Measurements from ENCODE around the gene ANGEL2. TPM values are rescaled to one million over a fixed set of nuclear protein-coding genes. Genes with fewer than 3 reads are reported as not detected.

The ANGEL2 gene
- total and polyA plus RNA-seq, 2 of the 4 experiments (the other 2 are of a cell fraction): 13.4 to 44.1 TPM

GRCh38 chr1:212951947-212952640, 63.6 kb downstream of the ANGEL2 start:
- H2BK20ac ChIP-seq (ENCODE audit: low read depth, low read length): no peak overlapping the region
- H3K4me1 ChIP-seq (ENCODE audit: control insufficient read depth, insufficient read depth, low read length): peaks cover 4% of the 10 kb centered on the region; the same call in 1 of the 2 replicates
- H3K23ac ChIP-seq (ENCODE audit: low read depth, low read length): peak overlapping the region; percentile 45; the same call in 1 of the 2 replicates
- DNase-seq (peak; percentile 21), ATAC-seq (ENCODE audit: low read depth) (no peak)
- H3K18ac ChIP-seq (ENCODE audit: low read depth, low read length): no peak overlapping the region
- no peak overlapping the region for H2BK5ac ChIP-seq (ENCODE audit: low read depth, low read length, poor library complexity, severe bottlenecking)
- no peak overlapping the region for H4K5ac ChIP-seq (ENCODE audit: low read depth, low read length)
- H3K9ac ChIP-seq (ENCODE audit: low read depth, low read length): no peak overlapping the region; the same call in 1 of the 2 replicates
- H3K79me1 ChIP-seq (ENCODE audit: low read depth in 1 of 2, low read length in 2 of 2): no peaks in the 10 kb centered on the region
- H3K36me3 ChIP-seq (ENCODE audit: control insufficient read depth, insufficient read depth, low read length): peaks cover 10% of the 10 kb centered on the region; the same call in 1 of the 2 replicates
- H4K20me1 ChIP-seq (ENCODE audit: insufficient read depth, low read length): no peaks in the 10 kb centered on the region
- intact Hi-C loops (cut with micrococcal nuclease): loop anchor here (2.0 kb wide), 1 partner anchor 93 kb away; the partner anchor contains the start of gene FLVCR1
- no peak overlapping the region for H4K91ac ChIP-seq (ENCODE audit: insufficient read depth, low read depth, low read length)
- H3K4me3 ChIP-seq (ENCODE audit: insufficient read depth, low read depth, low read length): peak overlapping the region; percentile 66; the same call in 1 of the 2 replicates
- no peak overlapping the region for H2BK120ac ChIP-seq (ENCODE audit: low read depth, low read length)
- H4K8ac ChIP-seq (ENCODE audit: low read depth in 2 of 2, low read length in 2 of 2): no peak overlapping the region
- in situ Hi-C loops (cut with MboI; ENCODE audit: low sequenced_read_pairs): no loop called here
- BruUV-seq (replicated peaks): no TSS peak
- no peak overlapping the region for H2AK9ac ChIP-seq (replicated peaks; ENCODE audit: low read depth, low read length, poor library complexity)
- H3K14ac ChIP-seq (replicated peaks; ENCODE audit: low read depth, low read length): no peak overlapping the region
- WGBS, 2 experiments (ENCODE audit: extremely low coverage in 2 of 2, insufficient read length in 1 of 2): 40% methylated on average over 1 of the region's 4 CpGs; no CpG with 5 or more reads in 1 of the 2 experiments
- no peak overlapping the region for H3K27ac ChIP-seq (ENCODE audit: insufficient read depth, low read length)
- no peak overlapping the region for H3K56ac ChIP-seq (ENCODE audit: extremely low read depth, insufficient read depth, low read length)
- H3K9me3 ChIP-seq (ENCODE audit: control insufficient read depth, insufficient read depth, low read length): no peaks in the 10 kb centered on the region
- no peak overlapping the region for H2AFZ ChIP-seq (replicated peaks; ENCODE audit: low read length, poor library complexity)
- no peak overlapping the region; the same call in 1 of the 2 replicates for H3K4ac ChIP-seq (ENCODE audit: low read depth, low read length)
- peak overlapping the region; percentile 57 for H3K4me2 ChIP-seq (ENCODE audit: low read depth, low read length)
- H3K9me1 ChIP-seq (ENCODE audit: insufficient read depth, low read length): peaks cover 3% of the 10 kb centered on the region; the same call in 1 of the 2 replicates
- H2AK5ac ChIP-seq (ENCODE audit: low read depth, low read length): no peak overlapping the region
- H3K27me3 ChIP-seq (ENCODE audit: control insufficient read depth, insufficient read depth, low read length): peaks cover 5% of the 10 kb centered on the region; the same call in 1 of the 2 replicates
- ChIA-PET CTCF (no interaction called here), POLR2A (ENCODE audit: unreplicated experiment) (no interaction called here)
- dilution Hi-C loops (cut with HindIII; ENCODE audit: low sequenced_read_pairs, unreplicated experiment): no loop called here
- no peak overlapping the region for H2BK15ac ChIP-seq (ENCODE audit: low read depth, low read length)
- TF ChIP-seq BHLHE40 (IDR thresholded peaks at IDR 0.05; ENCODE audit: low read depth, low read length) (no peak), ELK1 (IDR thresholded peaks at IDR 0.05; ENCODE audit: borderline replicate concordance, low read depth, low read length) (no peak), MAFK (IDR thresholded peaks at IDR 0.05; ENCODE audit: low read depth, low read length) (no peak), SMC3 (IDR thresholded peaks at IDR 0.05; ENCODE audit: low read depth, low read length) (no peak), USF2 (IDR thresholded peaks at IDR 0.05; ENCODE audit: low read depth, low read length) (no peak), RAD21 (IDR thresholded peaks at IDR 0.05; ENCODE audit: low read length) (no peak), POLR2A (IDR thresholded peaks at IDR 0.05; ENCODE audit: low read depth, low read length) (no peak), CTCF (conservative IDR thresholded peaks at IDR 0.05; ENCODE audit: low read depth, low read length) (no peak), MXI1 (IDR thresholded peaks at IDR 0.05; ENCODE audit: borderline replicate concordance, low read depth, low read length) (no peak), RFX5 (IDR thresholded peaks at IDR 0.05; ENCODE audit: low read depth, low read length) (no peak)
